ENCODE data around the gene TUBB3. TPM values are rescaled to one million over a fixed set of nuclear protein-coding genes. Genes with fewer than 3 reads are reported as not detected.

Gene TUBB3
- total and polyA plus RNA-seq, 2 of the 4 experiments (the other 2 are of a cell fraction), result 311 to 410 TPM

GRCh38 chr16:89881368-89881730 lies 41.8 kb upstream of the TUBB3 start:
- H3K9me3 ChIP-seq (ENCODE audit: control insufficient read depth, insufficient read depth, low read length), result no peaks in the 10 kb centered on the region
- H4K8ac ChIP-seq (ENCODE audit: low read depth in 2 of 2, low read length in 2 of 2), result no peak overlapping the region
- no peak overlapping the region for H2BK120ac ChIP-seq (ENCODE audit: low read depth, low read length)
- no peak for ATAC-seq (ENCODE audit: low read depth)
- no peak overlapping the region for H3K9ac ChIP-seq (ENCODE audit: low read depth, low read length)
- no peak overlapping the region for H2AFZ ChIP-seq (replicated peaks; ENCODE audit: low read length, poor library complexity)
- ChIA-PET CTCF (no interaction called here), POLR2A (ENCODE audit: unreplicated experiment) (no interaction called here)
- TF ChIP-seq USF2 (IDR thresholded peaks at IDR 0.05; ENCODE audit: low read depth, low read length) (no peak), BHLHE40 (IDR thresholded peaks at IDR 0.05; ENCODE audit: low read depth, low read length) (no peak), CEBPB (IDR thresholded peaks at IDR 0.05; ENCODE audit: low read depth, low read length) (no peak), MAFK (IDR thresholded peaks at IDR 0.05; ENCODE audit: low read depth, low read length) (no peak), POLR2A (IDR thresholded peaks at IDR 0.05; ENCODE audit: low read depth, low read length) (no peak), SMC3 (IDR thresholded peaks at IDR 0.05; ENCODE audit: low read depth, low read length) (no peak), FOS (IDR thresholded peaks at IDR 0.05; ENCODE audit: low read depth, low read length) (no peak), NFE2L2 (IDR thresholded peaks at IDR 0.05; ENCODE audit: low read depth, low read length) (no peak), MXI1 (IDR thresholded peaks at IDR 0.05; ENCODE audit: borderline replicate concordance, low read depth, low read length) (no peak), ELK1 (IDR thresholded peaks at IDR 0.05; ENCODE audit: borderline replicate concordance, low read depth, low read length) (no peak), MAZ (IDR thresholded peaks at IDR 0.05; ENCODE audit: borderline replicate concordance, low read depth, low read length) (no peak)
- H2BK15ac ChIP-seq (ENCODE audit: low read depth, low read length), result no peak overlapping the region
- H3K27me3 ChIP-seq (ENCODE audit: control insufficient read depth, insufficient read depth, low read length), result no peaks in the 10 kb centered on the region
- H3K56ac ChIP-seq (ENCODE audit: extremely low read depth, insufficient read depth, low read length), result no peak overlapping the region
- 100% methylated on average over 3 of the region's 6 CpGs; no CpG with 5 or more reads in 1 of the 2 experiments for WGBS, 2 experiments (ENCODE audit: extremely low coverage in 2 of 2, insufficient read length in 1 of 2)
- peaks cover 2% of the 10 kb centered on the region; the same call in 1 of the 2 replicates for H3K4me1 ChIP-seq (ENCODE audit: control insufficient read depth, insufficient read depth, low read length)
- no peak overlapping the region for H3K23ac ChIP-seq (ENCODE audit: low read depth, low read length)
- no peak overlapping the region for H2BK5ac ChIP-seq (ENCODE audit: low read depth, low read length, poor library complexity, severe bottlenecking)
- no TSS peak for BruUV-seq (replicated peaks)
- no peak overlapping the region for H2BK20ac ChIP-seq (ENCODE audit: low read depth, low read length)
- H3K14ac ChIP-seq (replicated peaks; ENCODE audit: low read depth, low read length), result no peak overlapping the region
- H3K18ac ChIP-seq (ENCODE audit: low read depth, low read length), result no peak overlapping the region
- no peak overlapping the region for H4K91ac ChIP-seq (ENCODE audit: insufficient read depth, low read depth, low read length)
- no peak overlapping the region for H3K4ac ChIP-seq (ENCODE audit: low read depth, low read length)
- peaks cover 37 to 65% of the 10 kb centered on the region in 2 experiments for H3K79me1 ChIP-seq (ENCODE audit: low read depth in 1 of 2, low read length in 2 of 2)
- intact Hi-C loops (cut with micrococcal nuclease), result no loop called here
- no peak overlapping the region for H3K4me3 ChIP-seq (ENCODE audit: insufficient read depth, low read depth, low read length)
- dilution Hi-C loops (cut with HindIII; ENCODE audit: low sequenced_read_pairs, unreplicated experiment), result no loop called here
- peaks cover 12% of the 10 kb centered on the region; the same call in 1 of the 2 replicates for H3K9me1 ChIP-seq (ENCODE audit: insufficient read depth, low read length)
- H4K5ac ChIP-seq (ENCODE audit: low read depth, low read length), result no peak overlapping the region
- no peak overlapping the region for H2AK9ac ChIP-seq (replicated peaks; ENCODE audit: low read depth, low read length, poor library complexity)
- no peak overlapping the region for H3K4me2 ChIP-seq (ENCODE audit: low read depth, low read length)
- in situ Hi-C loops (cut with MboI; ENCODE audit: low sequenced_read_pairs), result no loop called here
- H3K27ac ChIP-seq (ENCODE audit: insufficient read depth, low read length), result no peak overlapping the region
- H4K20me1 ChIP-seq (ENCODE audit: insufficient read depth, low read length), result peaks cover 84% of the 10 kb centered on the region
- H3K36me3 ChIP-seq (ENCODE audit: control insufficient read depth, insufficient read depth, low read length), result peaks cover 53% of the 10 kb centered on the region
- H2AK5ac ChIP-seq (ENCODE audit: low read depth, low read length), result no peak overlapping the region
- DNase-seq, result no peak

All from IMR-90 (cell line).